Parathyroid adenoma (tissue), 2 donors: ENCODE results near the gene UGT1A9.

Experiments
- H2AFZ ChIP-seq: fragments of 300-600 bp; sonication (generic); one replicate; pipeline ENCODE4 v1.7.0; 2017; ENCODE audit warnings: antibody characterized with exemption, mild to moderate bottlenecking
- H3K27ac ChIP-seq: fragments of 300-600 bp; sonication (generic); one replicate; pipeline ENCODE4 v1.7.0; 2017
- H3K27me3 ChIP-seq: fragments of 300-600 bp; sonication (generic); one replicate; pipeline ENCODE4 v1.7.0; 2017; ENCODE audit warnings: low read length; ENCODE audit not compliant: control insufficient read depth, insufficient read depth
- H3K36me3 ChIP-seq: fragments of 300-600 bp; sonication (generic); one replicate; pipeline ENCODE4 v1.7.0; 2017; ENCODE audit warnings: low read length; ENCODE audit not compliant: control insufficient read depth, insufficient read depth
- H3K4me1 ChIP-seq: fragments of 300-600 bp; sonication (generic); one replicate; pipeline ENCODE4 v1.7.0; 2017; ENCODE audit warnings: control low read depth
- H3K4me2 ChIP-seq: fragments of 300-600 bp; sonication (generic); one replicate; pipeline ENCODE4 v1.7.0; 2017; ENCODE audit warnings: low read length
- H3K4me3 ChIP-seq: fragments of 300-600 bp; sonication (generic); one replicate; pipeline ENCODE4 v1.7.0; 2017; ENCODE audit warnings: low read depth, low read length
- H3K79me2 ChIP-seq: fragments of 300-600 bp; sonication (generic); one replicate; pipeline ENCODE4 v1.7.0; 2017; ENCODE audit warnings: control low read depth
- H3K9ac ChIP-seq: fragments of 300-600 bp; sonication (generic); one replicate; pipeline ENCODE4 v1.7.0; 2017; ENCODE audit warnings: mild to moderate bottlenecking
- H3K9me3 ChIP-seq: fragments of 300-600 bp; sonication (generic); one replicate; pipeline ENCODE4 v1.7.0; 2017; ENCODE audit warnings: low read length; ENCODE audit not compliant: control insufficient read depth
- TF ChIP-seq, protein P1 (sequence below): fragments of 300-600 bp; sonication (generic); IDR thresholded peaks from one replicate; pipeline ENCODE4 v1.7.0; 2017; ENCODE audit warnings: antibody characterized with exemption, mild to moderate bottlenecking
- donor health status: primary hyperparathyroidism.

Gene UGT1A9

GRCh38 chr2:233676046-233676445 lies 4.3 kb downstream of the UGT1A9 start:
- Histone ChIP-seq H3K36me3 (no peaks in the 10 kb centered on the region), H3K9me3 (no peaks in the 10 kb centered on the region), H3K27ac (no peak overlapping the region), H3K79me2 (no peaks in the 10 kb centered on the region), H2AFZ (no peak overlapping the region), H3K4me3 (no peak overlapping the region), H3K9ac (no peak overlapping the region), H3K4me2 (no peak overlapping the region), H3K27me3 (no peaks in the 10 kb centered on the region), H3K4me1 (no peaks in the 10 kb centered on the region)
- TF ChIP-seq, protein P1, sequence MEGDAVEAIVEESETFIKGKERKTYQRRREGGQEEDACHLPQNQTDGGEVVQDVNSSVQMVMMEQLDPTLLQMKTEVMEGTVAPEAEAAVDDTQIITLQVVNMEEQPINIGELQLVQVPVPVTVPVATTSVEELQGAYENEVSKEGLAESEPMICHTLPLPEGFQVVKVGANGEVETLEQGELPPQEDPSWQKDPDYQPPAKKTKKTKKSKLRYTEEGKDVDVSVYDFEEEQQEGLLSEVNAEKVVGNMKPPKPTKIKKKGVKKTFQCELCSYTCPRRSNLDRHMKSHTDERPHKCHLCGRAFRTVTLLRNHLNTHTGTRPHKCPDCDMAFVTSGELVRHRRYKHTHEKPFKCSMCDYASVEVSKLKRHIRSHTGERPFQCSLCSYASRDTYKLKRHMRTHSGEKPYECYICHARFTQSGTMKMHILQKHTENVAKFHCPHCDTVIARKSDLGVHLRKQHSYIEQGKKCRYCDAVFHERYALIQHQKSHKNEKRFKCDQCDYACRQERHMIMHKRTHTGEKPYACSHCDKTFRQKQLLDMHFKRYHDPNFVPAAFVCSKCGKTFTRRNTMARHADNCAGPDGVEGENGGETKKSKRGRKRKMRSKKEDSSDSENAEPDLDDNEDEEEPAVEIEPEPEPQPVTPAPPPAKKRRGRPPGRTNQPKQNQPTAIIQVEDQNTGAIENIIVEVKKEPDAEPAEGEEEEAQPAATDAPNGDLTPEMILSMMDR: no peak

DNA sequence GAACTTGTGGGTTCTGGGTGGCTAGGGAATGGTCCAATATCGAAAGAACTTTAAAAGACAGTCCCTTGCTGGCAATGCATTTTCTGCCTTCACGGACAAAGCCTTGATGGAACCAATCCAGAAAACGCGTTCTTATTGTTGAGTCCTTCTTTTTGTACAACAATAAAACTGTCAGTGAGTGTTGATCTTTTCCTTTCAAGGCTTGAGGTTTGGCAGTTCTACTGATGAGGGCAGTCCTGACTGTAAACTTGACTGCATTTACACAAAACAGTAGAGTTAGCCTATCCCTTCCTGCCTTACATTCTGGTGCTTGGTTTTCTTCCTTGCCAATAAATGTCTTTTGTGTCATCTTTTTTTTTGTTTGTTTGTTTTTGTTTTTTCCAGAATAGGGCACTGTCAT lies 7.5 kb downstream of the UGT1A9 start:
- H3K4me1 ChIP-seq: no peaks in the 10 kb centered on the region
- H3K27me3 ChIP-seq: no peaks in the 10 kb centered on the region
- TF ChIP-seq, protein P1: no peak
- no peak overlapping the region for H3K9ac ChIP-seq
- H3K9me3 ChIP-seq: no peaks in the 10 kb centered on the region
- no peak overlapping the region for H2AFZ ChIP-seq
- H3K4me3 ChIP-seq: no peak overlapping the region
- no peaks in the 10 kb centered on the region for H3K79me2 ChIP-seq
- no peaks in the 10 kb centered on the region for H3K36me3 ChIP-seq
- no peak overlapping the region for H3K27ac ChIP-seq
- no peak overlapping the region for H3K4me2 ChIP-seq

GRCh38 chr2:233680361-233681045 lies 8.8 kb downstream of the UGT1A9 start:
- Histone ChIP-seq H3K4me1 (no peaks in the 10 kb centered on the region), H3K36me3 (no peaks in the 10 kb centered on the region), H3K79me2 (no peaks in the 10 kb centered on the region), H3K4me3 (no peak overlapping the region), H3K9me3 (no peaks in the 10 kb centered on the region), H3K9ac (no peak overlapping the region), H3K27ac (no peak overlapping the region), H3K27me3 (no peaks in the 10 kb centered on the region), H2AFZ (no peak overlapping the region), H3K4me2 (no peak overlapping the region)
- TF ChIP-seq, protein P1: no peak

GRCh38 chr2:233681521-233682099 lies 9.9 kb downstream of the UGT1A9 start, which contains the start of gene UGT1A7:
Gene UGT1A7 (plus strand): TSS chr2:233681901. CDS start chr2:233681938, 37 bp downstream.
- no peaks in the 10 kb centered on the region for H3K27me3 ChIP-seq
- TF ChIP-seq, protein P1: no peak
- no peak within 1 kb of the TSS for H3K27ac ChIP-seq
- no peaks in the 10 kb centered on the region for H3K36me3 ChIP-seq
- H3K4me1 ChIP-seq: no peaks in the 10 kb centered on the region
- no peaks in the 10 kb centered on the region for H3K79me2 ChIP-seq
- no peak within 1 kb of the TSS for H2AFZ ChIP-seq
- no peak within 1 kb of the TSS for H3K9ac ChIP-seq
- H3K4me2 ChIP-seq: no peak within 1 kb of the TSS
- no peak within 1 kb of the TSS for H3K4me3 ChIP-seq
- H3K9me3 ChIP-seq: no peaks in the 10 kb centered on the region

DNA sequence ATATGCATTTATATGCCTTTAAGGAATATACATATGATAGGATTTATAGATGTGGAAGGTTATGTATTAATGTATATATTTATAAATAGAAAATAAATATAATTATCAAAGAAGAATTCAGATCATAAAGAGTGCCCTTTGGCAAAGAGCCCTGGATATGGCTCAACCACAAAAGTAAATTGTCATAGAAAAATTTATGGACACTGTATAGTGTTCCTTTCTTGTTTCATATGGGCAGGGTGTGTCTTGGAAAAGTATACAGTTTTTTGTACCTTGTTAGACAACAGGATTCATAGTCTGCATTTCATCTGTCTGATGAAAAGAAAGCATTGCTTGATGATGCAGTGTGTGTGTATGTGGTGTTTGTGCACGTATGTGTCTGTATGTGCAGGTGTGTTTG lies 12.9 kb downstream of the UGT1A9 start:
- no peaks in the 10 kb centered on the region for H3K79me2 ChIP-seq
- H3K9me3 ChIP-seq: no peaks in the 10 kb centered on the region
- TF ChIP-seq, protein P1: no peak
- no peak overlapping the region for H3K27ac ChIP-seq
- H2AFZ ChIP-seq: no peak overlapping the region
- H3K9ac ChIP-seq: no peak overlapping the region
- H3K36me3 ChIP-seq: no peaks in the 10 kb centered on the region
- H3K4me3 ChIP-seq: no peak overlapping the region
- no peak overlapping the region for H3K4me2 ChIP-seq
- no peaks in the 10 kb centered on the region for H3K27me3 ChIP-seq
- no peaks in the 10 kb centered on the region for H3K4me1 ChIP-seq
